Activated T-helper 2 cell treated with anti-CD3 and anti-CD28 coated beads, Interferon-gamma antibody, Interleukin-2, Interleukin-4, amounts not matched to agents 10 μg/mL and 5 μg/mL and 100 μg/mL, durations not matched to agents 14 hours and 24 hours and 36 hours (primary cell): ENCODE measurements around the gene HTRA3. TPM values are rescaled to one million over a fixed set of nuclear protein-coding genes. Genes with fewer than 3 reads are reported as not detected.

ENCODE experiments used
- DNase-seq: peaks from one replicate; pipeline ENCODE4 v3.0.0; 2021; ENCODE audit warnings: low spot score
- H3K27ac Mint-ChIP-seq: one replicate; pipeline ENCODE4 v1.8.0; 2021; ENCODE audit warnings: mixed read lengths
- H3K27me3 Mint-ChIP-seq: one replicate; pipeline ENCODE4 v1.8.0; 2021; ENCODE audit warnings: low read depth, mixed read lengths
- H3K36me3 Mint-ChIP-seq: one replicate; pipeline ENCODE4 v1.8.0; 2021; ENCODE audit warnings: low read depth, mixed read lengths
- H3K4me1 Mint-ChIP-seq: one replicate; pipeline ENCODE4 v1.8.0; 2021; ENCODE audit warnings: low read depth, mixed read lengths
- H3K4me3 Mint-ChIP-seq: one replicate; pipeline ENCODE4 v1.8.0; 2021; ENCODE audit warnings: low read depth, mild to moderate bottlenecking, moderate library complexity, mixed read lengths
- H3K9me3 Mint-ChIP-seq: one replicate; pipeline ENCODE4 v1.8.0; 2021; ENCODE audit warnings: mixed read lengths
- intact Hi-C: fragments of 100-400 bp; cut with micrococcal nuclease; formaldehyde crosslinking; loops from one replicate; pipeline ENCODE4 v1.15.1; 2023
- total RNA-seq: library from RNA; stranded (reverse); gene quantifications from 2 replicates; pipeline ENCODE4 v1.2.3, GENCODE V29; 2022

The HTRA3 gene
- total RNA-seq, 1 donor from 2014 or later = 0.23 TPM

DNA sequence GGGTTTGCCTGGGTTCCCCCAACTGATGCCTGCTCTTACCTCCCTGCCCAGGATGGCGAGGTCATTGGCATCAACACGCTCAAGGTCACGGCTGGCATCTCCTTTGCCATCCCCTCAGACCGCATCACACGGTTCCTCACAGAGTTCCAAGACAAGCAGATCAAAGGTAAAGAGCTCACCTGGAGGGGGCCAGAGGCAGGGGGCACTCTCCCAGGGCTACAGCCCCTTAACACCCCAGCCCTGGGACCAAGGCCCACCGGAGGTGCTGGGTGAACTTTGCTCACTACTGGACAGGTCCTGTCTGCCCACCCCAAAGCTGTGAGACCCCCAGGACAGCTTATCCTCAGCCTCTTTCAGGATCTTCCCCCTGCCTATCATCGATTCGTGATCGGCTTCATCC is 24.5 kb downstream of the HTRA3 start:
- Mint-ChIP-seq H3K27ac (no peak overlapping the region), H3K9me3 (peaks cover 5% of the 10 kb centered on the region), H3K27me3 (no peaks in the 10 kb centered on the region), H3K4me3 (no peak overlapping the region), H3K36me3 (no peaks in the 10 kb centered on the region), H3K4me1 (no peaks in the 10 kb centered on the region)
- intact Hi-C loops = no loop called here
- no peak for DNase-seq

- no peaks in the 10 kb centered on the region for H3K27me3 Mint-ChIP-seq
- no peaks in the 10 kb centered on the region for H3K4me1 Mint-ChIP-seq
- intact Hi-C loops = no loop called here
- peaks cover 5% of the 10 kb centered on the region for H3K9me3 Mint-ChIP-seq
- no peak overlapping the region for H3K27ac Mint-ChIP-seq
- H3K4me3 Mint-ChIP-seq = no peak overlapping the region
- no peaks in the 10 kb centered on the region for H3K36me3 Mint-ChIP-seq
- DNase-seq = no peak
Measured at GRCh38 chr4:8294775-8295174, 25.2 kb downstream of the HTRA3 start.

DNA sequence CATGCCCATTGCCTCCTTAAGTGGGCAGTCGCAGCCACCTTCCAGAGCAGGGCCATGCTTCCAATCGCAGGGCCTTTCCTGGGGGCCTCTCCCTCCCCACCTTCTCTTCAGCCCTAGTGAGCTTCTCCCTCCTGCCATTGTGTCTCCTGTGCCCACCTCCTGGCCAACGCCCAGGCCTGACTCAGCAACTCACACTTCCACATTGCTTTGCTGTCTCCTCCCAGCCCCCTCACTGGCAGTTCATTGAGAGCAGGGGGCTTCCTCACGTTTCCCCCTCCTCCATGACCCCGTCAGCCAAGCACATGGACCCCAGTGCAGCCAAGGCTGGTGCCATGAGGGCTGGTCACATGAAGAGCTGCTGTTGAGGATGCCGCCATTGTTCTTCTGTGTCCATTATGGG is 25.9 kb downstream of the HTRA3 start:
- intact Hi-C loops = no loop called here
- no peak for DNase-seq
- H3K27me3 Mint-ChIP-seq = peaks cover 2% of the 10 kb centered on the region
- H3K4me1 Mint-ChIP-seq = no peaks in the 10 kb centered on the region
- H3K9me3 Mint-ChIP-seq = peaks cover 5% of the 10 kb centered on the region
- no peak overlapping the region for H3K4me3 Mint-ChIP-seq
- H3K27ac Mint-ChIP-seq = no peak overlapping the region
- no peaks in the 10 kb centered on the region for H3K36me3 Mint-ChIP-seq

DNA sequence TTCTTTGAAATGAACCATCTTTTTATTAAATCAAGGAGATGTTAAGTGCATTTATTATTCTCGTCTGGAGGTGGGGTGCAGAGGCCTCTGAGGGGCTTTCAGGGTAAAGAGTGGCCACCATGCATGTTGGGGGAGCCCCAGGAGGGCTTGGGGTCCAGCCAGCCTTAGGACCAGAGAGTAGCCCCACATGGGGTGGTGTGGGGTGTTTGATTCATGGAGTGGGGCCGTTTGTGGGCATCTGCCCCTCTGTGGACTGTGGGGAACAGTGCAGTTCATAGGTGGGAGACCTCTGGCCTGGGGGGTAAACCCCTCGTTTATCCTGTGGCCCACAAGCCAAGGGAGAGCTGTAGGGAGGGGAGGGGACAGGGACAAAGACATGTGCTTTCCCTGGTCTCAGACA is 26.9 kb downstream of the HTRA3 start:
- no peak for DNase-seq
- Mint-ChIP-seq H3K27me3 (peaks cover 2% of the 10 kb centered on the region), H3K4me1 (no peaks in the 10 kb centered on the region), H3K27ac (no peak overlapping the region), H3K36me3 (no peaks in the 10 kb centered on the region), H3K9me3 (peaks cover 5% of the 10 kb centered on the region), H3K4me3 (no peak overlapping the region)
- intact Hi-C loops = no loop called here

DNA sequence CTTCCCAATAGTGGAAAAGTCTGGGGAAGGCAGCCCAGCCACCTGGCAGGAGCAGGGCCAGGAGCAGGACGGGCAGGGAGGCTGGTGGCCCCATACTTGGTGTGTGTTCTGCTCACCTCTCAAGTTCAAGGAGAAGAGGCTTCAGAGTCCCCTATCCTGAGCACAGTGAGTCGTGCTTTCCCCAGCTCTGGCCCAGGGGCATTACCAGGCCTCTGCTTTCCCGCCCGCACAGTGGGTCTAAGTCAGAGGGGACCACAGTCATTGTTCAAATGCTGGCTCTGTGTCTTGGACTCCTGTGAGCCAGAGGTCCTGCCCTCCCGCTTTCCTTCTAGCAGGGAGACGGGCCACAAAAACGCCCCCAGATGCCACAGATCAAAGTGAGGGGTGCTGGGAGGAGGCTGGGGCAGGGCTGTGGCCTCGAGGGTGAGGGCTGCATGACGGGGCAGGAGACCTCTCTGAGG is 27.6 kb downstream of the HTRA3 start:
- peaks cover 5% of the 10 kb centered on the region for H3K9me3 Mint-ChIP-seq
- intact Hi-C loops = no loop called here
- no peak overlapping the region for H3K4me3 Mint-ChIP-seq
- H3K27me3 Mint-ChIP-seq = peaks cover 2% of the 10 kb centered on the region
- H3K4me1 Mint-ChIP-seq = no peaks in the 10 kb centered on the region
- no peaks in the 10 kb centered on the region for H3K36me3 Mint-ChIP-seq
- H3K27ac Mint-ChIP-seq = no peak overlapping the region
- DNase-seq = no peak

DNA sequence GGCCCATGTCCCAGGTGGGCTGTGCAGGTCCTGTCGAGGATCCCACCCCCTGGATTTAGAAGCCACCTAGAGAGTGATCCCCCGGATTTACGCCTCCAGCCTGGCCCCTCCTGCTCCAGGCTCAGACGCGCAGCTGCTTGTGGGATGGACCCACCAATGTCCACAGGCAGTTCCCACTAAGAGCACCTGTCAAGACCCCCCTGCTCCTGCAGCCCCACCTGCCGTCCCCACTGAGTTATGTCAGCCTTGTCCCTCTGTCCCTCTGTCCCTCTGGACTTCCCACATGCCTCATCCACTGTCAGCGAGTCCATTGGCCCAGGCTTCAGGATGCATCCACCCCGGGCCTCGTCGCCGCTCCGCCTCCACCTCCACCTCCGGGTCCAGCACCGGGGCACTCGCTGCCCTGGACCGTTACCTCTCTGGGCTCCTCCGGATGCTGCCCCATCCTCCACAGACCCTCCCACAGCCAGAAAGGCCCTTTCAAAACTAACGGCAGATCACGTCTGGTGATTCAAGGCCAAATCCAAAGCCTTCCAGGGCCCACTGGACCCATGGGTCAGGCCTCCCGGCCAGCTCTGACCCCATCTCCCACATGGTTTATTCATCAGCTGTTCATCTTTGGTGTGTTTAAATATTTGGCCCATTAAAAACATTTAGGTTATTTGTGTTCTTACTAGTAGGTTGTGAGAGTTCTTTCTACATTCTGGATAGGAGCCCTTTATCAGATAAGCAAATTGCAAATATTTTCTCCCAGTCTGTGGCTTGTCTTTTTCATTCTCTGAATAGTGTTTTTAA is 28.3 kb downstream of the HTRA3 start:
- no peak for DNase-seq
- Mint-ChIP-seq H3K27me3 (peaks cover 2% of the 10 kb centered on the region), H3K9me3 (peaks cover 5% of the 10 kb centered on the region), H3K4me3 (no peak overlapping the region), H3K27ac (no peak overlapping the region), H3K36me3 (no peaks in the 10 kb centered on the region), H3K4me1 (no peaks in the 10 kb centered on the region)
- intact Hi-C loops = no loop called here

GRCh38 chr4:8300832-8301231 is 31.3 kb downstream of the HTRA3 start:
- intact Hi-C loops = no loop called here
- no peak overlapping the region for H3K4me3 Mint-ChIP-seq
- DNase-seq = no peak
- no peak overlapping the region for H3K27ac Mint-ChIP-seq
- no peaks in the 10 kb centered on the region for H3K36me3 Mint-ChIP-seq
- no peaks in the 10 kb centered on the region for H3K9me3 Mint-ChIP-seq
- H3K27me3 Mint-ChIP-seq = peaks cover 2% of the 10 kb centered on the region
- no peaks in the 10 kb centered on the region for H3K4me1 Mint-ChIP-seq

GRCh38 chr4:8301851-8302730 is 32.5 kb downstream of the HTRA3 start:
- no peak overlapping the region for H3K27ac Mint-ChIP-seq
- H3K9me3 Mint-ChIP-seq = no peaks in the 10 kb centered on the region
- H3K27me3 Mint-ChIP-seq = peaks cover 2% of the 10 kb centered on the region
- H3K4me1 Mint-ChIP-seq = no peaks in the 10 kb centered on the region
- intact Hi-C loops = no loop called here
- H3K4me3 Mint-ChIP-seq = no peak overlapping the region
- no peaks in the 10 kb centered on the region for H3K36me3 Mint-ChIP-seq
- DNase-seq = no peak

DNA sequence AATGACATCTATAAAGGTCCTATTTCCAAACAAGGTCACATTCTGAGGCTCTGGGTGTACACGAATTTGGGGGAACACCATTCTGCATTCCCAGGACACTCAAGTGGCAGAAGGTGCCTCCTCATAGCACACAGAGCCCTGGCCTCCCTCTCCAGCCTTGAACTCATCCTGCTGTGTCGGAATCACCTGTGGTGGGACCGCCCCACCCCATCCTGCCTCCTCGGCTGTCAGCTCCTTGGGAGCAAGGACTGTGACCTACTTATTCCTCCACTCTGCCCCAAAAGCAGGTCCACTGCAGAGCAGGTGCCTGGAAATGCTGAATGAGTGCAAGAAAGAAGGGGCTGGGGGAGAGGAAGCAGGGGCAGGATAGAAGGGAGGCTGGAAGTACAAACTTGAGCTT is 33.5 kb downstream of the HTRA3 start:
- H3K36me3 Mint-ChIP-seq = no peaks in the 10 kb centered on the region
- intact Hi-C loops = no loop called here
- no peak for DNase-seq
- peaks cover 2% of the 10 kb centered on the region for H3K27me3 Mint-ChIP-seq
- H3K4me1 Mint-ChIP-seq = no peaks in the 10 kb centered on the region
- no peak overlapping the region for H3K27ac Mint-ChIP-seq
- no peaks in the 10 kb centered on the region for H3K9me3 Mint-ChIP-seq
- H3K4me3 Mint-ChIP-seq = no peak overlapping the region

DNA sequence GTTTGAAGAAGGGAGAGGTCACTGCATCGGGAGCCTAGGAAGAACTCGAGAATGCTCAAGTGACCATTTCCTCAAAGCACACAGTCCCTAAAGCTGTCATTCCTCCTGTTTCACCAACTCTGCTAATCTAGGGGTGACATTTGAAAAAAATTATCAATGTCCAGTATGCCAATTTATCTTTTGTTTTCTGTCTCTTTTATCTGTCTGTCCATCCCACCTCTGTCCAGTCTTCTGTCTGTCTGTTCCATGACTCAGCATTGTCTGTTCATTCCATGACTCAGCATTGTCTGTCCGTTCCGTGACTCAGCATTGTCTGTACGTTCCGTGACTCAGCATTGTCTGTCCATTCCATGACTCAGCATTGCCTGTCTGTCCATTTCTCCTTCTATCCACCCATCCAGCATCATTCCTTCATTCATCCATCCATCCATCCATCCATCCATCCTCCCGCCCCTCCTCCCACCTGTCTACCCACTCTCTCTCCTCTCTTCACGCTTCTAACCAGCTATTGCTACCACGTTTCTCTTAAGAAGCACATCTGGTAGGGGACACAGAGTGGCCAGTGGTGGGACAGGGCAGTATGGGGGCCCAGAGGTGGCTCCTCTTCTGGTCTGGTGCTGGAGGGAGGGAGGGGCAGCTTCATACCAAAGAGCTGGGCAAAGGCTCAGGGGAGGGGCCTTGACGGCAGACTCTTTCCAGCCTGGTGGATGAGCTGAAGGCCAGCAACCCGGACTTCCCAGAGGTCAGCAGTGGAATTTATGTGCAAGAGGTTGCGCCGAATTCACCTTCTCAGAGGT is 34.1 kb downstream of the HTRA3 start:
- no peaks in the 10 kb centered on the region for H3K36me3 Mint-ChIP-seq
- no peak overlapping the region for H3K4me3 Mint-ChIP-seq
- no peaks in the 10 kb centered on the region for H3K4me1 Mint-ChIP-seq
- no peak overlapping the region for H3K27ac Mint-ChIP-seq
- peaks cover 2% of the 10 kb centered on the region for H3K27me3 Mint-ChIP-seq
- no peak for DNase-seq
- intact Hi-C loops = no loop called here
- H3K9me3 Mint-ChIP-seq = no peaks in the 10 kb centered on the region

DNA sequence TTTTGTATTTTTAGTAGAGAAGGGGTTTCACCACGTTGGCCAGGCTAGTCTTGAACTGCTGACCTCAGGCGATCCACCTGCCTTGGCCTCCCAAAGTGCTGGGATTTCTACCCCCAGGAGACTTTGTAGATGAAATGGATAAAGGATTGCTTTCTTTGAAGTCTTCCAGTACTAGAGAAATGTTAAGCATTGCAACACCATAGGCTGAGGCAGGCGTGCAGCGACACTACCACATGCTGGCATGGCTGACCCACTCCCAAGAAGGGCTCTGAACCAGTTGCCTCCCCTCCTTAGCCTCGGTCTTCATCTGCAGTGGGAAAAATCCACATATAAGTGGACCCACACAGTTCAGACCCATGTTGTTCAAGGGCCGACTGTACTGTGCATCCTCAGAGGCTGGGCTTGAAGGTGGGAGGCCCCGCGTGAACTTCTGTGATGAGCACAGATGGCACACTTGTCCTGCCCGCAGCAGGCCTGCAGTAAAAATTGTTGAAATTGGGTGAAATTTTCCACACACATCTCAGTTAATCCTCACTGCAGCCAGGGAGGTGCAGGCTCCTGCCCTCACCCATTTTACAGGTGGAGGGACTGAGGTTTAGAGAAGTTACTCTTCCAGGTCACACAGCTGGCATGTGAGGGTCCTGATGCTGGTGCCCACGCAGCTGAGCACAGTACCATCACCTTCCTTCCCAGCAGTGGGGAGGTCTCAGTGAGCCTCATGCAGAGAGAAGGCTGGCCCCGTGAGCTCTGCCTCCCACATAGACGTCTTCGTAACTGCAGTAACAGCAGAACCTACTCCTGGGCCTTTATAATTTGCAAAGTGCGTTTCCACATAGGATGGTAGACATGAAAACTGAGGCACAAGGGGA is 35.5 kb downstream of the HTRA3 start:
- Mint-ChIP-seq H3K27me3 (peaks cover under 1% of the 10 kb centered on the region), H3K36me3 (no peaks in the 10 kb centered on the region), H3K4me1 (no peaks in the 10 kb centered on the region), H3K9me3 (no peaks in the 10 kb centered on the region), H3K27ac (no peak overlapping the region), H3K4me3 (no peak overlapping the region)
- DNase-seq = no peak
- intact Hi-C loops = no loop called here

- H3K4me1 Mint-ChIP-seq = no peaks in the 10 kb centered on the region
- no peaks in the 10 kb centered on the region for H3K27me3 Mint-ChIP-seq
- no peaks in the 10 kb centered on the region for H3K36me3 Mint-ChIP-seq
- H3K4me3 Mint-ChIP-seq = no peak overlapping the region
- no peak for DNase-seq
- no peaks in the 10 kb centered on the region for H3K9me3 Mint-ChIP-seq
- H3K27ac Mint-ChIP-seq = no peak overlapping the region
- intact Hi-C loops = no loop called here
Measured at GRCh38 chr4:8305851-8306471, 36.4 kb downstream of the HTRA3 start.
